ENCODE data around the gene C1orf216. TPM values are rescaled to one million over a fixed set of nuclear protein-coding genes. Genes with fewer than 3 reads are reported as not detected.

Gene C1orf216
- total RNA-seq, 5 donors from 2014 or later (not counting 1 experiment from before 2014, with no cell fraction given), result 4.1 to 10.7 (median 7.3) TPM

GRCh38 chr1:35675773-35676172, 42.9 kb downstream of the C1orf216 start:
- peaks cover 12 to 24% of the 10 kb centered on the region in 2 donors for H3K27me3 Mint-ChIP-seq
- CTCF ChIA-PET, result no interaction called here

GRCh38 chr1:35674111-35674510, 44.6 kb downstream of the C1orf216 start:
- Mint-ChIP-seq H3K27ac (no peak overlapping the region), H3K4me3 (no peak overlapping the region), H3K27me3 (peaks cover 15 to 23% of the 10 kb centered on the region in 2 donors), H3K36me3 (no peaks in the 10 kb centered on the region), H3K4me1 (no peaks in the 10 kb centered on the region), H3K9me3 (no peaks in the 10 kb centered on the region)
- no peak overlapping the region for H3K4me3 ChIP-seq (ENCODE audit: control insufficient read depth in 1 of 2, extremely low read depth in 1 of 2, low read length in 1 of 2)
- ChIA-PET POLR2A (no interaction called here), CTCF (interaction anchor here in 1 of 2 donors (0.7 kb wide), 1 partner anchor 235 kb away, joined by 5 read pairs; no protein-coding TSS in a partner anchor)
- peaks cover 0 to 25% of the 10 kb centered on the region in 2 experiments for H3K27me3 ChIP-seq (replicated peaks in 1 of 2; ENCODE audit: control insufficient read depth in 2 of 2, extremely low read depth in 1 of 2, insufficient read depth in 2 of 2, low read length in 1 of 2)
- no peaks in the 10 kb centered on the region for H3K9me3 ChIP-seq
- DNase-seq, result no peak
- WGBS (ENCODE audit: insufficient coverage), result no CpG with 5 or more reads among the region's 5 CpGs
- no peaks in the 10 kb centered on the region for H3K4me1 ChIP-seq (ENCODE audit: control insufficient read depth in 1 of 2, extremely low read depth in 1 of 2, insufficient read depth in 2 of 2, low read length in 2 of 2)
- no peaks in the 10 kb centered on the region for H3K36me3 ChIP-seq (ENCODE audit: control insufficient read depth in 2 of 2, extremely low read depth in 1 of 2, insufficient read depth in 1 of 2, low read length in 1 of 2)
- ATAC-seq (replicated peaks in 1 of 4), result no peak
- H3K27ac ChIP-seq (ENCODE audit: low read length), result no peak overlapping the region

More at GRCh38 chr1:35675773-35676172, 42.9 kb downstream of the C1orf216 start:
- Histone ChIP-seq H3K4me1 (ENCODE audit: control insufficient read depth in 1 of 2, extremely low read depth in 1 of 2, insufficient read depth in 2 of 2, low read length in 2 of 2) (no peaks in the 10 kb centered on the region), H3K9me3 (no peaks in the 10 kb centered on the region), H3K4me3 (ENCODE audit: control insufficient read depth in 1 of 2, extremely low read depth in 1 of 2, low read length in 1 of 2) (no peak overlapping the region), H3K27me3 (replicated peaks in 1 of 2; ENCODE audit: control insufficient read depth in 2 of 2, extremely low read depth in 1 of 2, insufficient read depth in 2 of 2, low read length in 1 of 2) (peaks cover 0 to 23% of the 10 kb centered on the region in 2 experiments), H3K36me3 (ENCODE audit: control insufficient read depth in 2 of 2, extremely low read depth in 1 of 2, insufficient read depth in 1 of 2, low read length in 1 of 2) (no peaks in the 10 kb centered on the region), H3K27ac (ENCODE audit: low read length) (no peak overlapping the region)
- DNase-seq, result no peak
- ATAC-seq (replicated peaks in 1 of 4), result no peak
- Mint-ChIP-seq H3K9me3 (no peaks in the 10 kb centered on the region), H3K36me3 (no peaks in the 10 kb centered on the region), H3K4me1 (no peaks in the 10 kb centered on the region), H3K27ac (no peak overlapping the region), H3K4me3 (no peak overlapping the region)
- no CpG with 5 or more reads among the region's 1 CpG for WGBS (ENCODE audit: insufficient coverage)
- POLR2A ChIA-PET, result no interaction called here

GRCh38 chr1:35672116-35672515, 46.6 kb downstream of the C1orf216 start:
- Histone ChIP-seq H3K9me3 (no peaks in the 10 kb centered on the region), H3K27me3 (replicated peaks in 1 of 2; ENCODE audit: control insufficient read depth in 2 of 2, extremely low read depth in 1 of 2, insufficient read depth in 2 of 2, low read length in 1 of 2) (peaks cover 2 to 28% of the 10 kb centered on the region in 2 experiments), H3K4me1 (ENCODE audit: control insufficient read depth in 1 of 2, extremely low read depth in 1 of 2, insufficient read depth in 2 of 2, low read length in 2 of 2) (no peaks in the 10 kb centered on the region), H3K36me3 (ENCODE audit: control insufficient read depth in 2 of 2, extremely low read depth in 1 of 2, insufficient read depth in 1 of 2, low read length in 1 of 2) (no peaks in the 10 kb centered on the region), H3K27ac (ENCODE audit: low read length) (no peak overlapping the region), H3K4me3 (ENCODE audit: control insufficient read depth in 1 of 2, extremely low read depth in 1 of 2, low read length in 1 of 2) (no peak overlapping the region)
- no peaks in the 10 kb centered on the region for H3K4me1 Mint-ChIP-seq
- H3K4me3 Mint-ChIP-seq, result no peak overlapping the region
- no peaks in the 10 kb centered on the region for H3K9me3 Mint-ChIP-seq
- no peaks in the 10 kb centered on the region for H3K36me3 Mint-ChIP-seq
- POLR2A ChIA-PET, result interaction anchor here in 1 of 2 donors (0.6 kb wide), 1 partner anchor 449 kb away, joined by 3 read pairs; no protein-coding TSS in a partner anchor
- H3K27ac Mint-ChIP-seq, result no peak overlapping the region
- H3K27me3 Mint-ChIP-seq, result peaks cover 13 to 28% of the 10 kb centered on the region in 2 donors
- CTCF ChIA-PET, result interaction anchor here in 1 of 2 donors (0.7 kb wide), 1 partner anchor 400 kb away, joined by 5 read pairs; no protein-coding TSS in a partner anchor
- ATAC-seq (replicated peaks in 1 of 4) (no peak), DNase-seq (no peak)
- WGBS (ENCODE audit: insufficient coverage), result 90% methylated on average over 3 of the region's 6 CpGs

DNA sequence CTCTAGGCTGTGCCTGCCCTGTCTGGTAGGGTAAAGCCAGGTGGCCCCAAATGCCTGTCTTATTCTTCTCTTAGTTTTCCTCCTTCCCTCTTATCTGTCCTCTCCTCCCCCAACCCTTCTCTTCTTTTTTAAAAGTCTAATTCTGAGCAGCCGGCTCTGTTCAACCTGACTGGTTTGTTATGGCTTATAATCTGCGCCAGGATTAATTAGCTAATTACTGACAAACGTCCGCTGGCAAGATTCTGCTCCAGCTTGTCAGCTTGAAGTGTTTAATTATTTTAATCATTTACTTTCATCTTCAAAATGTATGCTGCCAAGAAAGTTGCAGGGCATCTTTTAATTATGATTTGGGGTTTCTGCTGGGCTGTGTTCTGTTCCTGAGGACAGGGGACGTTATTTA, 50.2 kb downstream of the C1orf216 start:
- no CpG with 5 or more reads among the region's 5 CpGs for WGBS (ENCODE audit: insufficient coverage)
- CTCF ChIA-PET, result no interaction called here
- Mint-ChIP-seq H3K4me1 (no peaks in the 10 kb centered on the region), H3K36me3 (no peaks in the 10 kb centered on the region), H3K9me3 (no peaks in the 10 kb centered on the region), H3K27ac (no peak overlapping the region), H3K4me3 (no peak overlapping the region), H3K27me3 (peaks cover 11 to 29% of the 10 kb centered on the region in 2 donors)
- no peak overlapping the region for H3K4me3 ChIP-seq (ENCODE audit: control insufficient read depth in 1 of 2, extremely low read depth in 1 of 2, low read length in 1 of 2)
- no peaks in the 10 kb centered on the region for H3K9me3 ChIP-seq
- no peak overlapping the region for H3K27ac ChIP-seq (ENCODE audit: low read length)
- H3K4me1 ChIP-seq (ENCODE audit: control insufficient read depth in 1 of 2, extremely low read depth in 1 of 2, insufficient read depth in 2 of 2, low read length in 2 of 2), result no peaks in the 10 kb centered on the region
- POLR2A ChIA-PET, result no interaction called here
- H3K27me3 ChIP-seq (replicated peaks in 1 of 2; ENCODE audit: control insufficient read depth in 2 of 2, extremely low read depth in 1 of 2, insufficient read depth in 2 of 2, low read length in 1 of 2), result peaks cover 8 to 41% of the 10 kb centered on the region in 2 experiments
- no peak for ATAC-seq (replicated peaks in 1 of 4)
- no peak for DNase-seq
- no peaks in the 10 kb centered on the region for H3K36me3 ChIP-seq (ENCODE audit: control insufficient read depth in 2 of 2, extremely low read depth in 1 of 2, insufficient read depth in 1 of 2, low read length in 1 of 2)

GRCh38 chr1:35666916-35667315, 51.8 kb downstream of the C1orf216 start:
- ATAC-seq (replicated peaks in 1 of 4) (no peak), DNase-seq (no peak)
- no peaks in the 10 kb centered on the region for H3K9me3 Mint-ChIP-seq
- H3K36me3 ChIP-seq (ENCODE audit: control insufficient read depth in 2 of 2, extremely low read depth in 1 of 2, insufficient read depth in 1 of 2, low read length in 1 of 2), result no peaks in the 10 kb centered on the region
- no CpG with 5 or more reads among the region's 1 CpG for WGBS (ENCODE audit: insufficient coverage)
- no peak overlapping the region for H3K4me3 Mint-ChIP-seq
- peaks cover 8 to 32% of the 10 kb centered on the region in 2 experiments for H3K27me3 ChIP-seq (replicated peaks in 1 of 2; ENCODE audit: control insufficient read depth in 2 of 2, extremely low read depth in 1 of 2, insufficient read depth in 2 of 2, low read length in 1 of 2)
- ChIA-PET CTCF (no interaction called here), POLR2A (no interaction called here)
- H3K9me3 ChIP-seq, result no peaks in the 10 kb centered on the region
- H3K27me3 Mint-ChIP-seq, result peaks cover 7 to 19% of the 10 kb centered on the region in 2 donors
- H3K4me1 Mint-ChIP-seq, result no peaks in the 10 kb centered on the region
- no peak overlapping the region for H3K27ac ChIP-seq (ENCODE audit: low read length)
- no peak overlapping the region for H3K4me3 ChIP-seq (ENCODE audit: control insufficient read depth in 1 of 2, extremely low read depth in 1 of 2, low read length in 1 of 2)
- no peak overlapping the region for H3K27ac Mint-ChIP-seq
- no peaks in the 10 kb centered on the region for H3K4me1 ChIP-seq (ENCODE audit: control insufficient read depth in 1 of 2, extremely low read depth in 1 of 2, insufficient read depth in 2 of 2, low read length in 2 of 2)
- no peaks in the 10 kb centered on the region for H3K36me3 Mint-ChIP-seq

DNA sequence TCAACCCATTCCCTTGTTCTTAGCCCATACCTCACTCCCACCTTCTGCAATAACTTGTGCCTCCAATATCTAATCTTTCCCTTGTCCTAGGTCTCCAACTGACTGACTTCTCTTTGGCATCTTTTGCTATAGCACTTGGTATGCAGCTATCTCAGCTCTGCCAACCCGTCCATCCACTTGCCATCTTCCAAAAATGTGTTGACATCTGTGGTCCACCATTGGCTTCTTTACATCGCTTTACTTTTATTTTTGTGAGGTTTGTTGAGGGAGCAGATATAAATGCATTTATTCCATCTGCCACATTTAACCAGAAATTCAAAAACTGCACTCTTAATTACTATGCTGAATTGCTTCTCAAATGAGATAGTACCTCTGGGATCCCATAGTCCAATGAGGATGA, 52.5 kb downstream of the C1orf216 start:
- no peaks in the 10 kb centered on the region for H3K36me3 ChIP-seq (ENCODE audit: control insufficient read depth in 2 of 2, extremely low read depth in 1 of 2, insufficient read depth in 1 of 2, low read length in 1 of 2)
- peaks cover 8 to 29% of the 10 kb centered on the region in 2 experiments for H3K27me3 ChIP-seq (replicated peaks in 1 of 2; ENCODE audit: control insufficient read depth in 2 of 2, extremely low read depth in 1 of 2, insufficient read depth in 2 of 2, low read length in 1 of 2)
- Mint-ChIP-seq H3K4me3 (no peak overlapping the region), H3K36me3 (no peaks in the 10 kb centered on the region), H3K9me3 (no peaks in the 10 kb centered on the region), H3K27me3 (peaks cover 7 to 15% of the 10 kb centered on the region in 2 donors), H3K27ac (no peak overlapping the region), H3K4me1 (no peaks in the 10 kb centered on the region)
- no peaks in the 10 kb centered on the region for H3K9me3 ChIP-seq
- DNase-seq (no peak), ATAC-seq (replicated peaks in 1 of 4) (no peak)
- CTCF ChIA-PET, result interaction anchor here in 1 of 2 donors (0.8 kb wide), 1 partner anchor 82 kb away, joined by 3 read pairs; no protein-coding TSS in a partner anchor
- H3K4me1 ChIP-seq (ENCODE audit: control insufficient read depth in 1 of 2, extremely low read depth in 1 of 2, insufficient read depth in 2 of 2, low read length in 2 of 2), result no peaks in the 10 kb centered on the region
- POLR2A ChIA-PET, result no interaction called here
- H3K4me3 ChIP-seq (ENCODE audit: control insufficient read depth in 1 of 2, extremely low read depth in 1 of 2, low read length in 1 of 2), result no peak overlapping the region
- no peak overlapping the region for H3K27ac ChIP-seq (ENCODE audit: low read length)
- WGBS (ENCODE audit: insufficient coverage), result no CpG with 5 or more reads among the region's 2 CpGs

Data from T-cell (primary cell).